Stimulated activated CD4-positive, alpha-beta T cell treated with anti-CD3 and anti-CD28 coated beads, Interleukin-4, amount 100 ng/mL, for 4 hours (primary cell): Measurements from ENCODE around the gene NDUFS5.
"Not testable (repeated sequence)": the region's sequence is repeated elsewhere in the genome, so short reads cannot be mapped to it uniquely, and the experiment has no call there.

Source experiments
- DNase-seq, 2 experiments: peaks; one replicate each; pipeline ENCODE4 v3.0.0-alpha.2; 2020

The NDUFS5 gene

GRCh38 chr1:39065542-39065941 is 39.4 kb downstream of the NDUFS5 start:
- DNase-seq: no peak

- not testable (repeated sequence) for DNase-seq
These were observed 42.1 kb downstream of the NDUFS5 start for GRCh38 chr1:39068227-39068626.

- DNase-seq: not testable (repeated sequence)
These were observed 45.4 kb downstream of the NDUFS5 start for GRCh38 chr1:39071557-39071956.

- no peak for DNase-seq
These were observed 50.1 kb downstream of the NDUFS5 start for GRCh38 chr1:39076127-39076798.

GRCh38 chr1:39076799-39077148 is 50.6 kb downstream of the NDUFS5 start:
- DNase-seq: no peak

GRCh38 chr1:39080269-39080826 is 54.2 kb downstream of the NDUFS5 start:
- DNase-seq: no peak

- DNase-seq: no peak
These were observed 54.7 kb downstream of the NDUFS5 start for GRCh38 chr1:39080831-39081270.

GRCh38 chr1:39081271-39082009 is 55.3 kb downstream of the NDUFS5 start:
- peak in 1 of 2 experiments; percentile 12 for DNase-seq

- DNase-seq: no peak
These were observed 56.1 kb downstream of the NDUFS5 start for GRCh38 chr1:39082010-39082799.

GRCh38 chr1:39082811-39083576 is 56.8 kb downstream of the NDUFS5 start:
- DNase-seq: no peak

- no peak for DNase-seq
These were observed 58.0 kb downstream of the NDUFS5 start for GRCh38 chr1:39084191-39084590.
